ENCODE data around the gene EHD4. TPM values are rescaled to one million over a fixed set of nuclear protein-coding genes. Genes with fewer than 3 reads are reported as not detected.

Gene EHD4
- total and polyA plus RNA-seq, 9 of the 15 experiments (the other 6 are each of a cell fraction or from before 2014, with no cell fraction given), result 0.89 to 10.3 (median 6.4) TPM

DNA sequence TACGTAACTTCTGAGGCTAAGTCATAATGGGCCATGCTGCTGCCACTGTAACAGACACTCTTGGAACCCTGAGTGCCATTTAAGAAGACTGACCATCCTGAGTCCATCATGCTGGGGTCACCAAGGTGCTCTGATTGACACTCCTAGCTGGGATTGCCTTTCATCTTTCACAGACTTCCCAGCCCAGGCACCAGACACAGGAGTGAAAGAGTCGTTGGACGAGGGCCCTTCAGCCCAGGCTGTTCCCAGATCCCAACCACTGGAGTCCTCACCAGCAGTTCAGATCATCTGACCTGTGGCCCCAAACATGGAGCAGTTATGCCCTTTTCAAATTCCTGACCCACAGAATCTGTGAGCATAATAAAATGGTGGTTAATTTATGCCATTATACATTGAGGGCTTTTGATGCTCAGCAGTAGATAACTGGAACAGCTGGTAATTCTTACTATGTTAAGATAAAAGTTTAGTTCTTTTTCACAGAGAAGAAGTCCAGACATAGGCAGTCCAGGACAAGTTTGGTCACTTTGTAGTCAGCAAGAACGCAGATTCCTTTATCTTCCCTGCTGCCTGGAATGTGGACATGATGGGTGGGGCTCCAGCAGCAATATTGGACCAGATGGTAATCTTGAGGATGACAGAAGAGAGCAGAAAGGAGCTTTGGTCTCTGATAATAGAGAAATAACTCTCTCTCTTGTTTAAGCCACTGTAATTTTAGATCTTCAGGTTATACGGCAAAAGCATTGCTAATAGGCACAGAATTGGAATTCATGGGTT, 7.3 kb upstream of the EHD4 start (continued):
- TF ChIP-seq, protein P1, sequence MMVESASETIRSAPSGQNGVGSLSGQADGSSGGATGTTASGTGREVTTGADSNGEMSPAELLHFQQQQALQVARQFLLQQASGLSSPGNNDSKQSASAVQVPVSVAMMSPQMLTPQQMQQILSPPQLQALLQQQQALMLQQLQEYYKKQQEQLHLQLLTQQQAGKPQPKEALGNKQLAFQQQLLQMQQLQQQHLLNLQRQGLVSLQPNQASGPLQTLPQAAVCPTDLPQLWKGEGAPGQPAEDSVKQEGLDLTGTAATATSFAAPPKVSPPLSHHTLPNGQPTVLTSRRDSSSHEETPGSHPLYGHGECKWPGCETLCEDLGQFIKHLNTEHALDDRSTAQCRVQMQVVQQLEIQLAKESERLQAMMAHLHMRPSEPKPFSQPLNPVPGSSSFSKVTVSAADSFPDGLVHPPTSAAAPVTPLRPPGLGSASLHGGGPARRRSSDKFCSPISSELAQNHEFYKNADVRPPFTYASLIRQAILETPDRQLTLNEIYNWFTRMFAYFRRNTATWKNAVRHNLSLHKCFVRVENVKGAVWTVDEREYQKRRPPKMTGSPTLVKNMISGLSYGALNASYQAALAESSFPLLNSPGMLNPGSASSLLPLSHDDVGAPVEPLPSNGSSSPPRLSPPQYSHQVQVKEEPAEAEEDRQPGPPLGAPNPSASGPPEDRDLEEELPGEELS (CRISPR knock-in tag; IDR thresholded peaks at IDR 0.05; ENCODE audit: borderline replicate concordance), result no peak
- TF ChIP-seq ATF4 (CRISPR knock-in tag; IDR thresholded peaks at IDR 0.05) (no peak), PURB (CRISPR knock-in tag; IDR thresholded peaks at IDR 0.05; ENCODE audit: low read depth) (no peak), SMAD4 (CRISPR knock-in tag; conservative IDR thresholded peaks at IDR 0.05) (0 out of 2 replicates have a peak, but pooled peaks have one; percentile 31), CREB3L1 (IDR thresholded peaks at IDR 0.05; ENCODE audit: borderline replicate concordance, low read depth) (no peak), NR3C1 (CRISPR knock-in tag; IDR thresholded peaks at IDR 0.05) (no peak), NFXL1 (CRISPR knock-in tag; IDR thresholded peaks at IDR 0.05) (no peak), SMARCA5 (IDR thresholded peaks at IDR 0.05) (peak; percentile 85; the same call in 1 of the 2 replicates), TEAD4 (IDR thresholded peaks at IDR 0.05; ENCODE audit: low read length) (peak; percentile 88), TEAD4 (CRISPR knock-in tag; IDR thresholded peaks at IDR 0.05; ENCODE audit: borderline replicate concordance) (no peak), CBX3 (IDR thresholded peaks at IDR 0.05; ENCODE audit: borderline replicate concordance in 1 of 2, low read length in 2 of 2) (no peak), ZNF77 (CRISPR knock-in tag; IDR thresholded peaks at IDR 0.05) (no peak), BRD4 (IDR thresholded peaks at IDR 0.05) (no peak), THRB (CRISPR knock-in tag; conservative IDR thresholded peaks at IDR 0.05) (no peak), SRSF1 (IDR thresholded peaks at IDR 0.05; ENCODE audit: low read depth, low read length) (no peak), SNAPC5 (CRISPR knock-in tag; IDR thresholded peaks at IDR 0.05) (no peak), E2F8 (IDR thresholded peaks at IDR 0.05; ENCODE audit: low read depth, partially characterized antibody) (no peak), TEAD1 (CRISPR knock-in tag; IDR thresholded peaks at IDR 0.05) (peak; percentile 76 to 85; a peak in 3 of 4 replicates), KDM1A (IDR thresholded peaks at IDR 0.05) (peak in 1 of 2 experiments; percentile 59; a peak in 1 of 4 replicates)

Measured in K562 (cell line).